ENCODE results near the gene SLC4A4.

SLC4A4 gene

DNA sequence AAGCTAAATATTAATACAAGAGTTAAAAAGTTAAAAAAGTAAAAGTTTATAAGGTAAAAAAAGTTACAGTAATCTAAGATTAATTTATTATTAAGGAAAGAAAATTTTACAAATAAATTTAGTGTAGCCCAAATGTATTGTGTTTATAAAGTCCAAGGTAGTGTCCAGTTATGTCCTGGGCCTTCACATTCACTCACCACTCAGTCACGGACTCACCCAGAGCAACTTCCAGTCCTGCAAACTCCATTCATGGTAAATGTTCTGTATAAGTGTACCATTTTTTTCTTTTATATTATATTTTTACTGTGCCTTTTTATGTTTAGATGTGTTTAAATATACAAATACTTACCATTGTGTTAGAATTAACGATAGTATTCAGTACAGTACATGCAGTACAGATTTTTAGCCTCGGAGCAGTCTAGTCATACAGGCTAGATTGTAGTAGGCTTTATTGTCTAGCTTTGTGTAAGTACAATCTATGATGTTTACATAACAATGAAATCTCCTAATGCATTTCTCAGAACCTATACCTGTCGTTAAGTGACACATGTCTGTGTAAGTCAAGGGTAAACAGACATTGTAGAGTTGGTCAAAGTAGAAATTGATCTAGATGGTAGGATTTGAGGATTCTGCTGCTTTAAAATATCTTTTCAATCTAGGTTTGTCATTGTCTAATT, 247.4 kb downstream of the SLC4A4 start:
- DNase-seq (ENCODE audit: extremely low read depth in 1 of 2, low read depth in 1 of 2) = no peak

DNA sequence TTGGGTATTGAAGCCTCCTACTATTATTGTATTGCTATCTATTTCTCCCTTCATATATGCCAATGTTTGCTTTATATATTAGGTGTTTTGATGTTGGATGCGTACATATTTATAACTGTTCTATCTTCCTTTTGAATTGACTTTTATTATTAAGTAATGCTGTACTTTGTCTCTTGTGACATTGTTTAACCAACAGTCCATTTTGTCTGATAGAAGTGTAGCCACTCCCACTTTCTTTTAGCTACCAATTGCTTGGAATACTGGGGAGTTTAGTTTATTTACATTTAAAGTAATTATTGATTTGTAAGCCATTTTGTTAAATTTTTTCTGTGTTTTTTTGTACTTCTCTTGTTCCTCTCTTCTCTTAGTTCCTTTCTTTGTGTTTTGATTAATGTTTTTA, 249.2 kb downstream of the SLC4A4 start:
- DNase-seq (ENCODE audit: extremely low read depth in 1 of 2, low read depth in 1 of 2) = no peak

DNA sequence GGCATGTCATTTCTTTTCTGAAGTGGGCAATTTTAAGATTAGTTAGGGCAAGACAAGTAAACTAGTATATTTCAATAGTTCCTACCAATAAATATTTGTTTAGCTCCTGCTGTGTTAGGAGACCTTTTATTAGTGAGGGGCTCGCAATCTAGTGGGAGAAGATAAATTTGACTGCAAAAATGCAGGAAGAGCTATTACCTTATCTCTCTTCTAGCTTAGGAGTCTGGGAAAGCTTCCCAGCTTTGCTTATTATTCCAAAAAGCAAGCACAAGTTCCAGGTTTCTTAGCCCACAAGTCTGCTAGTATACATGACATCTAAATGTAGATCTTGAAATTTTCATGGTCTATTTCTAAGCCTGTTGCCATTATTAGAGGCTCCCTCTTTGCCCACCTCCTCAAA, 254.0 kb downstream of the SLC4A4 start:
- DNase-seq (ENCODE audit: extremely low read depth in 1 of 2, low read depth in 1 of 2) = no peak

DNA sequence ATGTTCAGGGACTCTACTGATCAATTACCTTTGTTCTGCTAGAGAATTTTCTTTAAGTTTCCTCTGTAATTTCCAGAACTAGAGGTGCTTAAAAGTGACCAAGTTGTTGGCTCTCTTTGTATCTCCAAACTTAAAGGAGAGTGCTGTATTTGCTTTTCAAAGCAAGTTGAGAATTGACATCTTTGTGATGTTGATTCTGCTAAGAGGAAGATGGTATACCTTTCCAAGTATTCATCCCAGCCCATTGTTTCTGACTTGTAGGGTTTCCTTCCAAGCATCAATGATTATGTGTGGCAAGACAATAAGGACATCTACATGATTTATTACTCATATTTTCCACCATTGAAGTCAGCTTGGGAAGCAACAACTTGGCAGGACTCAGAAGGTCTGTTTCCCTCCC, 254.5 kb downstream of the SLC4A4 start:
- DNase-seq (ENCODE audit: extremely low read depth in 1 of 2, low read depth in 1 of 2) = no peak

DNA sequence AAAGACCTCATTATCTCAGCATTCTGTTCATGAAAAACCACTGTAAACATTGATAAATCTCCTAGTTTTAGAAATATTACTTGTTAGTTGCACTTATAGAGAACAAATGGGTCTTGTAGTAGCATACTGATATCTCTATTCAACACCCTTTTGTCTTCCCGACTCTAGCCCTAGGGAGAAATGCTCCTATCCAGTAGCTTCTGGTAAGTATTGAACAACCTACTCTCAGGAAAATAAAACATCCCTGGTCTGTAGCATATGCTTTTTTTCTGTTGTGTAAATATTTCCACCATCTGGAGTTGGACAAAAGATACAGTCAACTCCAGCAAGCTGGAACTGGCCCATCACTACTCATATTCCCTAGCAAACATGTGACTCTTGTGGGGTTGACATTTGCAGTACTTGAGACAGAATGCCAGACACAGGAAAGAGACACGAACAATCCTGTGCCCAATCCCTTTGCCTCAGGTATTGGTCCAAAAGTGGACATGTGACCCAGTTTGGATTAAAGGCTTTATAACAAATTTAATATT, 256.8 kb downstream of the SLC4A4 start:
- no peak for DNase-seq (ENCODE audit: extremely low read depth in 1 of 2, low read depth in 1 of 2)

DNA sequence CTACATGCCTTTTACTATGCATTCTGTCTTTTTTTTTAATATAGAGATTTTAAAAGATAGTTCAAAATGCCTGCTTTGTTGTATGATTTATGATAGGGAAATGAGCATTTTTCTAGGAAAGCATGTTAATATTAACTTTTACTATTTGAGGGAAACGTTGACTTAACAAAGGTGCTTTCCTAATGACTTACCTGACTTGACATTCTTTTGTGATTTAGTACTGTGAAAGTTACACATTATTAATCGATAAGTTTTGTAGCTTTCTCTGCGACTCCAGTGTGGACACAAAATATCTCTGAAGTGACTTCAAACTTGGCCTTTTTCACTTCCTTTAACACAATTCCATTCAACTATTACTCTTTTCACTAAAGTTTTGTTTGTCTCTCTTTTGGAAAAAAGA, 260.8 kb downstream of the SLC4A4 start:
- DNase-seq (ENCODE audit: extremely low read depth in 1 of 2, low read depth in 1 of 2) = no peak

DNA sequence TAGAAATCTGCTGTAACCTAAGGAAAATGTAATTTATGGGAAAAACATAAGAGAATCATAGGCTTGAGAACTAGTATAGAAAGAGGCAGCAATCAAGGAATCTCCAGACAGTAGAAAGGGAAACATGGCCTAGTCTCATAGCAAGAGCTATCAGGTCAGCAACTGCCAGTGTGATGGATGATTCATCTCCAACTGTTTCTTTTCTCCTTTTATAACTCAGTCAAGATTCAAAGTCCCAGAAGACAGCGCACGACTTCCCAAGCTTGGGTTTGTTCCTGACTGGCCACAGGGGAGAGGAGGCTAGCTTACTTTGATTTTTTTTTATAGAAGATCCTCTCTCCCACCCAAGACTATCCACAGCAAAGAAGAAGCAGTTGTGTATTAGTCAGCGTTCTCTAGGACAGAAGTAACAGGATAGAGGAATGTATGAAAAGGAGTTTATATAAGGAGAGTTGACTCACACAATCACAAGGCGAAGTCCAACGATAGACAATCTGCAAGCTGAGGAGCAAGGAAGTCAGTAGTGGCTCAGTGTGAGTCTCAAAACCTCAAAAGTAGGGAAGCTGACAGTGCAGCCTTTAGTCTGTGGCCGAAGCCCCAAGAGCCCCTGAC, 263.6 kb downstream of the SLC4A4 start:
- DNase-seq (ENCODE audit: extremely low read depth in 1 of 2, low read depth in 1 of 2) = no peak

DNA sequence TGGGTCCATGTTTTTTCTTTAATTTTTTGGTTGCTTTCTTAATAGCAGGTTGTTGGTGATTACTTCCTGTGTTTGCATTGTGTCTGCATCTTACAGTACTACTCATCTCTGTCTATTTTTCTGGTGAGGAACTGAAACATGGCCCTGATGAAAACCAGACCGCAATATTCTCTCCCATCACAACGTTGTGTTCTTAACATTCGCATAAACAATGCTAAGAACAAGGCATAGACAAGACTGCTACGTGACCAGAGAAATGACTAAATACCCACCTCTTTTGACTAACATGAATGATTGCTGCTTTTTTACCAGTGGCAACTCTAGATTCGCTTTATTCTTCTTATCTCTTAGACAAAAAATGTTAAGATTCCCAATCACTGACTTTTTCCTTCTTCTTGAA, 266.0 kb downstream of the SLC4A4 start:
- no peak for DNase-seq (ENCODE audit: extremely low read depth in 1 of 2, low read depth in 1 of 2)

DNA sequence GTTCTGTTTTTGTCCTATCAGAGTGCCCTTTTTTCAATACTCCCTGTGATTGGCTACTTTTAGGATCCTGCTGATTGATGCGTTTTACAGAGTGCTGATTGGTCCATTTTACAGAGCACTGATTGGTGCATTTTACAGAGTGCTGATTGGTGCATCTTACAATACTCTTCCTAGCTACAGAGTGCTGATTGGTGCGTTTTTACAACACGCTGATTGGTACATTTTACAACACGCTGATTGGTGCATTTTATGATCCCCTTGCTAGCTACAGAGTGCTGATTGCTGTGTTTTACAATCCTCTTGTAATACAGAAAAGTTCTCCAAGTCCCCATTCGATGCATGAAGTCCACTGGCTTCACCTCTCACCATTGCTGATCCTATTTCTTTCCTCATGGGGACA, 268.3 kb downstream of the SLC4A4 start:
- no peak for DNase-seq (ENCODE audit: extremely low read depth in 1 of 2, low read depth in 1 of 2)

DNA sequence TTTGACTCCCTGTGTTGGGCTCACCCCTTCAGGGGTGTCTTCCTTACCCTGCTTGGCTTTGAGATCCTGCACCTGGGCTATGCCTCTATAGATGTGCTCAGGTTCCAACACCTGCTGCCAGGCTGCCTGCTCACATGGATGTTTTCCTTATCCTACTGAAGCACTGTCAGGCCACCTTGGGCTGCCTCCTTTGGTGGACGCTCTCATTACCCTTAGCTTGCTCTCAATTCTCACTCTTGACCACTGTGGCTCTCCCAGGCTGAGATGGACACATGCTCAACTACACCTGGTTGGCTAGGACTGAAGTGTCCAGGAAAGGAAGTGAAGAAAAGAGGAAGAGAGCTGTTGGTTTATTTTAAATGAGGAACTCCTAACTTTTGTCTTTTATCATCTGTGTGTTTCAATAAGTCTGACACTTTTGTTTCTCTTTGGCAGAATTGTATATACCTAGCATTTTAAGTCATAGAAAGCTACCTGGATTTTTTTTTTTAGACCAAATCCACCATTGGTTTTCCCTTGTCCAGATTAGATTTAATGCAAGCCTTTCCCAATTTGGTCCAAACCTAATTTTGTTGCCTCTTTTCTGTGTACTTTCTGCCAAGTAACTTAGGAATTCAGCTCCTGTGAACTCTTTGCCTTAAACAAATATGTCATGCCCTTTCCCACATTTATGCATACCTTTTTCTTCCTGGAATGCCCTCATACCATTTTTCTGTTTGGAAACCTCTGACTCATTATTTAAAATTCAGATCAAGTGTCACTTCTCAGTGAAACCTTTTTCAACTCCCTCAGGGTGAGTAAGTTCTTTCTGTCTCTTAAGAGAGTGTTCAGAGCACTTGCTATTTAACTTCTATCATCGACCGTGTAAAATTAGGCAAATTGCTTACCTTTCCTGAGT, 269.2 kb downstream of the SLC4A4 start:
- no peak for DNase-seq (ENCODE audit: extremely low read depth in 1 of 2, low read depth in 1 of 2)

DNA sequence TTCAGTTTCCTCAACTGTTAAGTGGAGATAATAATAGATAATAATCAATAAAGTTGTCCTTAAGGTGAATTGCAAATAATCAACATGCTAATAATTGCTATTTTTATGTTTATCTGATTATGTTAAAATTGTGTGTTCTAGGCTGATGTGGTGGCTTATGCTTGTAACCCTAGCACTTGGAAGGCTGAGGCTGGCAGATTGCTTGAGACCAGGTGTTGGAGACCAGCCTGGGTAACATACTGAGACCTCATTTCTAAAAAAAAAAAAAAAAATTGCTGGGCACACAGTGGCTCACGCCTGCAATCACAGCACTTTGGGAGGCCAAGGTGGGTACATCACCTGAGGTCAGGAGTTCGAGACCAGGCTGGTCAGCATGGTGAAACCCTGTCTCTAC, 269.9 kb downstream of the SLC4A4 start:
- no peak for DNase-seq (ENCODE audit: extremely low read depth in 1 of 2, low read depth in 1 of 2)

DNA sequence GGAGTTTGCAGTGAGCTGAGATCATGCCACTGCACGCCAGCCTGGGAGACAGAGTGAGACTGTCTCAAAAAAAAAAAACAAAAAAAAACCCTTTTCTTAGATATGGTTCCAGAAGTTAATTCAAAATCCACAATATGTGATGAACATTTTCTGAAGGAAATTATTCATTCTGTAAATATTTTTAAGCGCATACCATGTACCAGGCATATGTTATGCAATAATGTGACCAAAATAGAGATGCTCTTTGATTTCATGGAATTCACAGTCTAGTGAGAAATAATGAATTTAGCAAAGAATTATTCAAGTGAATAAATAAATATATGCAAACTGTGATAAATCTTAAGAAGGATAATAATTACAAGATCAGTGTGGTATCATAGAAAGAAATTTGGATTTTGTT, 270.3 kb downstream of the SLC4A4 start:
- no peak for DNase-seq (ENCODE audit: extremely low read depth in 1 of 2, low read depth in 1 of 2)

DNA sequence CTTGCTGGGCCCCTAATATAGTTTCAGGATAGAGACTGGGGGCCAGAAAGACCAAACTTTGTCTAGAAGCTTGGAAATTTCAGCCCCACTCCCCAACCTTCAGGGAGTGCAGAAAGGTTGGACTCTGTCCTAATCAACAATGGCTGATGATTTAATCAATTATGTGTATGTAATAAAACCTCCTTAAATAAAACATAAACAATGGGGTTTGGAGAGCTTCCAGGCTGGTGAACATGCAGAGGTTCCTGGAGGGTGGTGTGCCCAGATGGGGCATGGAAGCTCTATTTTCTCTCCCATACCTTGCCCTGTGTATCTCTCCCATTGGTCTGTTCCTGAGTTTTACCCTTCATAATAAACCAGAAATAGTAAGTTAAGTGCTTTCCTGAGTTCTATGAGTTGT, 270.8 kb downstream of the SLC4A4 start:
- no peak for DNase-seq (ENCODE audit: extremely low read depth in 1 of 2, low read depth in 1 of 2)

DNA sequence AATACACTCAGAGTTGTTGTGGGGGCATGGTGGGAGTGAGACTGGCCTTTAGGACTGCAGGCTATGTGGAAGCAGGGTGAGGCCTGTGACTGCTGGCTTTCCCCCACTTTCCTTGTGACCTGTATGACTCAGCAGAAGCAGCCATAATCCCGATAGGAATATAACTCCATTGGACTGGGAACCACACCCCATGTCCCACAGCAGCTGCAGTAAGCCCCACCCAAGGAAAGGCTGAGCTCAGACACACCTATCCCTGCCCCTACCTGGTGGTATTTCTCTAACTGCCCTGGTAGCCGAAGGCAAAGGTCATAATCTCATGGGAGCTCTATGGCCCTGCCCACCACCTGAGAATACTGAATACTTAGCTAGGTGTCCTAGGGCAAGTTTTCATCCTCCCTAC, 275.8 kb downstream of the SLC4A4 start:
- no peak for DNase-seq (ENCODE audit: extremely low read depth in 1 of 2, low read depth in 1 of 2)

DNA sequence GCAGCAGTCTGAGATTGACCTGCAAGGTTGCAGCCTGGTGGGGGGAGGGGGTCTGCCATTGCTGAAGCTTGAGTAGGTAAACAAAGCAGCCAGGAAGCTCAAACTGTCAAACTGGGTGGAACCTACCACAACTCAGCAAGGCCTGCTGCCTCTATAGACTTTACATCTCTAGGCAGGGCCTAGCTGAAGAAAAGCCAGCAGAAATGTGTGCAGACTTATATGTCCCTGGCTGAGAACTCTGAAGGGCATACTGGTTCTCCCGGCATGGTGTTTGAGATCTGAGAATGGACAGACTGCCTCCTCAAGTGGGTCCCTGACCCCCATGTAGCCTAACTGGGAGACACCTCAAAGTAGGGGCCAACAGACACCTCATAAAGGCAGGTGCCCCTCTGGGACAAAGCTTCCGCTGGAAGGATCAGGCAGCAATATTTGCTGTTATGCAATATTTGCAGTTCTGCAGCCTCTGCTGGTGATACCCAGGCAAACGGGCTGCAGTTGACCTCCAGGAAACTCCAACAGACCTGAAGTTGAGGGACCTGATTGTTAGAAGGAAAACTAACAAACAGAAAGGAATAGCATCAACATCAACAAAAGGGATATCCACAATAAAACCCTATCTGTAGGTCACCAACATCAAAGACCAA, 277.5 kb downstream of the SLC4A4 start:
- DNase-seq (ENCODE audit: extremely low read depth in 1 of 2, low read depth in 1 of 2) = no peak

Data from activated CD8-positive, alpha-beta memory T cell treated with anti-CD3 and anti-CD28 coated beads for 1 hour (primary cell).